ENCODE measurements around the gene RALBP1. TPM values are rescaled to one million over a fixed set of nuclear protein-coding genes. Genes with fewer than 3 reads are reported as not detected.

Gene RALBP1
- total and polyA plus RNA-seq, 12 donors, result 22.5 to 59.9 (median 44.8) TPM

DNA sequence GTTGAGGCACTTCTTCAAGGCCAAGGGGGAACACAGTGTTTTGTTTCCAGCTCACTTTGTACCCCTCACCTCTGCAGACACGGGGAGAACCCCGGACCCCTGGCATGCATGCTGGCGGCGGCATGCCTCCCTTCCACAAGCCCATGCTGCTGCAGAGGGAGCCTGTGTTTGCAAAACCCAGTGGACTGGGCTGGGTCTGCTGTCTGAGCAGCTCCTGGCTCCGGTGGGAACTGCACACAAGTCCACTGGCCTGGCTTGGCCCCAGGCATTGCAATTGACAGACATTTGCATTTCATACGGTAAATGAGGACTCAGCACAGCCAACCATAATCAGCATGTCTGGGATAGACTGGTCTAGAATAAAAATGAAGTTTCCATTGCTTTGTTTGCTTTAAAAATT lies 62.4 kb downstream of the RALBP1 start:
- H3K4me1 ChIP-seq (replicated peaks in 1 of 2), result peaks cover 0 to 6% of the 10 kb centered on the region in 2 donors
- no peaks in the 10 kb centered on the region for H3K9me3 ChIP-seq (replicated peaks in 1 of 3)
- no peak for DNase-seq
- no peak overlapping the region for H3K27ac ChIP-seq
- H3K36me3 ChIP-seq (replicated peaks in 1 of 2), result peaks cover 0 to 27% of the 10 kb centered on the region in 2 donors
- TF ChIP-seq, protein P1, sequence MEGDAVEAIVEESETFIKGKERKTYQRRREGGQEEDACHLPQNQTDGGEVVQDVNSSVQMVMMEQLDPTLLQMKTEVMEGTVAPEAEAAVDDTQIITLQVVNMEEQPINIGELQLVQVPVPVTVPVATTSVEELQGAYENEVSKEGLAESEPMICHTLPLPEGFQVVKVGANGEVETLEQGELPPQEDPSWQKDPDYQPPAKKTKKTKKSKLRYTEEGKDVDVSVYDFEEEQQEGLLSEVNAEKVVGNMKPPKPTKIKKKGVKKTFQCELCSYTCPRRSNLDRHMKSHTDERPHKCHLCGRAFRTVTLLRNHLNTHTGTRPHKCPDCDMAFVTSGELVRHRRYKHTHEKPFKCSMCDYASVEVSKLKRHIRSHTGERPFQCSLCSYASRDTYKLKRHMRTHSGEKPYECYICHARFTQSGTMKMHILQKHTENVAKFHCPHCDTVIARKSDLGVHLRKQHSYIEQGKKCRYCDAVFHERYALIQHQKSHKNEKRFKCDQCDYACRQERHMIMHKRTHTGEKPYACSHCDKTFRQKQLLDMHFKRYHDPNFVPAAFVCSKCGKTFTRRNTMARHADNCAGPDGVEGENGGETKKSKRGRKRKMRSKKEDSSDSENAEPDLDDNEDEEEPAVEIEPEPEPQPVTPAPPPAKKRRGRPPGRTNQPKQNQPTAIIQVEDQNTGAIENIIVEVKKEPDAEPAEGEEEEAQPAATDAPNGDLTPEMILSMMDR (IDR thresholded peaks at IDR 0.05), result no peak
- TF ChIP-seq POLR2A (IDR thresholded peaks at IDR 0.05), result no peak
- 85 to 91% (median 87%) methylated on average over 5 to 6 of the region's 6 CpGs for WGBS, 4 donors
- intact Hi-C loops (cut with DNase I), result no loop called here
- H3K27me3 ChIP-seq, result no peaks in the 10 kb centered on the region
- no peak overlapping the region for H3K4me3 ChIP-seq

DNA sequence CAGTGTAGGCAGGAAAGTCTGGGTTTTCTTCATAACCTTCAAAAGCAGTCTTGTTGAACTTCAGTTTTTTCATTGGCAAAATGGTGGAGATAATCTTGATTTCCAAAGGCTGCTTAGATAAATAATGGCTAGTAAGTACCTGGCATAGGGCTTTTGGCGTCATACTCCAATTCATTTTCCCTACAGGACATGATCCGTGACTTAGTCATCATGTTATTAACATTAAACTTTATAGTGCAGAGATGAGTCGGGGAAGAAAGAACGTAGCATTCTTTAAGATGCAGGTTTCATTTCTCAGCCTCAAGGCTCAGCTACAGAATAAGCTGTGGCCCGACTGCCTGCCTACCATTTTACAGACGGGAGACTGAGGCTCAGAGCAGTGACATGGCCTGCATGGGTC lies 64.0 kb downstream of the RALBP1 start:
- WGBS, 4 donors, result 93 to 97% (median 95%) methylated on average over 5 to 6 of the region's 6 CpGs
- peaks cover 0 to 14% of the 10 kb centered on the region in 2 donors for H3K36me3 ChIP-seq (replicated peaks in 1 of 2)
- no peak for DNase-seq
- H3K4me3 ChIP-seq, result no peak overlapping the region
- no peak overlapping the region for H3K27ac ChIP-seq
- peaks cover 0 to 6% of the 10 kb centered on the region in 2 donors for H3K4me1 ChIP-seq (replicated peaks in 1 of 2)
- H3K9me3 ChIP-seq (replicated peaks in 1 of 3), result no peaks in the 10 kb centered on the region
- H3K27me3 ChIP-seq, result no peaks in the 10 kb centered on the region
- TF ChIP-seq, protein P1 (IDR thresholded peaks at IDR 0.05), result no peak
- TF ChIP-seq POLR2A (IDR thresholded peaks at IDR 0.05), result no peak
- intact Hi-C loops (cut with DNase I), result no loop called here

DNA sequence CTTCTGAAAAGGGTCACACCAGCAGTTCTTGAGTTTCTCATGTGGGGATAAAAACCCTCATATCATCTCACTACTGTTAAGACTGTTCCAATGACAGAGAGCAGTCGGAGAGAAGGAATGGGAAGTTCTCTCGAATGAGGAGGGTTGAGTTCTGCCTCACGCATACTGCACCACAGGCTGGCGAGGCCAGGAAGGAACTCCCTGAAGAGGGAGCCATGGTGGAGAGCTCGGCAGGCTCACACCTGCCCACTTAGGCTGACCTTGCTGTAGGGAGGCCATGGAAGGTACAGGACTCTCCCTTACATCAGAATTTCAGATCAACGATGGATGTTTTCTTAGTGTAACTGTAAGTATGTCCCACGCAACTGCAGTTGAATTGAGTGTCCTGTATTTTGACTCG lies 64.6 kb downstream of the RALBP1 start:
- 90 to 92% (median 91%) methylated on average over 8 of the region's 8 CpGs for WGBS, 4 donors
- Histone ChIP-seq H3K27me3 (no peaks in the 10 kb centered on the region), H3K4me3 (no peak overlapping the region), H3K9me3 (replicated peaks in 1 of 3) (no peaks in the 10 kb centered on the region), H3K27ac (no peak overlapping the region), H3K36me3 (replicated peaks in 1 of 2) (peaks cover 0 to 11% of the 10 kb centered on the region in 2 donors), H3K4me1 (replicated peaks in 1 of 2) (peaks cover 0 to 6% of the 10 kb centered on the region in 2 donors)
- no peak for TF ChIP-seq POLR2A (IDR thresholded peaks at IDR 0.05)
- TF ChIP-seq, protein P1 (IDR thresholded peaks at IDR 0.05), result no peak
- intact Hi-C loops (cut with DNase I), result no loop called here
- DNase-seq, result no peak

- 78 to 89% (median 84%) methylated on average over 4 of the region's 4 CpGs for WGBS, 4 donors
- H3K27ac ChIP-seq, result no peak overlapping the region
- no peak for DNase-seq
- intact Hi-C loops (cut with DNase I), result no loop called here
- H3K27me3 ChIP-seq, result no peaks in the 10 kb centered on the region
- H3K4me1 ChIP-seq (replicated peaks in 1 of 2), result no peaks in the 10 kb centered on the region
- H3K4me3 ChIP-seq, result no peak overlapping the region
- H3K36me3 ChIP-seq (replicated peaks in 1 of 2), result peaks cover 0 to 20% of the 10 kb centered on the region in 2 donors
- no peaks in the 10 kb centered on the region for H3K9me3 ChIP-seq (replicated peaks in 1 of 3)
- TF ChIP-seq POLR2A (IDR thresholded peaks at IDR 0.05), result no peak
- TF ChIP-seq, protein P1 (IDR thresholded peaks at IDR 0.05), result no peak
Observed at GRCh38 chr18:9542924-9543323, 67.6 kb downstream of the RALBP1 start.

Measured in adrenal gland (tissue), 12 donors.